GM10847 (cell line): ENCODE data around the gene NPTXR.

Source experiments
- POLR2A ChIP-seq: IDR thresholded peaks from 2 replicates; pipeline ENCODE4 v1.6.1; 2011; ENCODE audit not compliant: insufficient read length; ENCODE audit errors: extremely low read depth

NPTXR gene

DNA sequence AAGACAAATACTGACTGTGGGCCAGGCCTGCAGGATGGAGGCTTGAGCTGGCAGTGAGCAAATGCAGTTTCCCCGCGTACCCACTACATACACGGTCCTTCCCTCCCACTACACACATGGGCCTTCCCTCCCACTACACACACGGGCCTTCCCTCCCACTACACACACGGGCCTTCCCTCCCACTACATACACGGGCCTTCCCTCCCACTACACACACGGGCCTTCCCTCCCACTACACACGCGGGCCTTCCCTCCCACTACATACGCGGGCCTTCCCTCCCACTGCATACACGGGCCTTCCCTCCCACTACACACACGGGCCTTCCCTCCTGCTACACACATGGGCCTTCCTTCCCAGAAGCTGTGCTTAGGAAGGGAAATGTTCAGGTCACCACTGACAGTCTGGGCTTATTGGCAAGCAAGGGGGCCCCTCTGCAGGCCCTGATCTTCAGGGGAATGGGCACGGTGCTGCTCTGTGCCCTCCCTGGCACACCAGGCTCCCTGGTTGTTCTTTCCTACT is 60.7 kb downstream of the NPTXR start:
- no peak for TF ChIP-seq POLR2A

DNA sequence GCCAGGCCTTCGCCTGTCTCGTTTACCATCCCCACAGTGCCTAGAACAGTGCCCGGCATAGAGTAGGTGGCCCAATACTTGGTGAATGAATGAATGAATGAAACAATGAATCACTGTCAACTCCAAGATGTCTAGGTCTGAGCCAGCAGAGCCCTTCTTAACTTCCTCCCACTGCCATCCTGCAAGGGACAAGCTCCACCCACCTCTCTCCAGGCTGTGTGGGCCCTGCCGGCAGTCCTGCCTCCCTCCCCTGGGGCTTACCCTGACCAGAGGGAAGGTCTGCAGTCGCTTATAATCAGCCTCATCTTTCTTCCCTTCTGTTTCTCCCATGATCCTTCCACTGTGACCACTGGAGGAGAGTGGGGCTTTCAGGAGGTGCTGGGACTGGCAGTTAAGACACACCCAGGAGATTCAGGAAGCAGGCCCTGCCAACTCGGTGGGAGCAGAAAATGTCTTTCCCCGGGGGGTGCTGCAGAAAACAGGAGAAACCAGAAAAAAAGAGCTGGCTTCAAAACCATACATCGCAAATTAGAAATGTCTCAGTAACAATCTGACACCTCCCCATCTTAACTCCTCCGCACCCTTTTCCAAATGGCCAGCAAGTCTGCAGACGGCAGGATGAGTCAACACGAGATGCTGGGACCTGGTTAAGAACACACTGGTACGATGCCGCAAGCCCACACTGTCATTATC is 61.3 kb downstream of the NPTXR start:
- TF ChIP-seq POLR2A = no peak

DNA sequence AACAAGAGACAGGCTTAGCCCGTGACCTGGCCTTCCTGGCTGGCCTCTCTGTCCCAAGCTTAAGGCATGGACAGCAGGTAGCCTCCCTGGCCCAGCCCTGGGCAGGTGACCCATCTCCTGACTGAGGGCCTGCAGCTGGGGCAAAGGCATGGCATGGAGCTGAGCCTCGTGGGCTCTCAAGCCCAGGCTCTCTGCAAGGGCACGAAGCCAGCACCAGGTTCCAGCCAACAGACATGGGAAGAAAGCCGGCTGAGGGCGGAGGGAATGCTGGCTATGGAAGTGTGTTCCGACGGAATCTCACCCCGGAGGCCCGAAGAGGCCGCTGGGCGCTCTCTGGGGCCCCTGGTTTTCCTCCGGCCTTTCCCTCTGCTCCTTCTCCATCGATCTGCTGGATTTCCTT is 62.8 kb downstream of the NPTXR start:
- TF ChIP-seq POLR2A = no peak

DNA sequence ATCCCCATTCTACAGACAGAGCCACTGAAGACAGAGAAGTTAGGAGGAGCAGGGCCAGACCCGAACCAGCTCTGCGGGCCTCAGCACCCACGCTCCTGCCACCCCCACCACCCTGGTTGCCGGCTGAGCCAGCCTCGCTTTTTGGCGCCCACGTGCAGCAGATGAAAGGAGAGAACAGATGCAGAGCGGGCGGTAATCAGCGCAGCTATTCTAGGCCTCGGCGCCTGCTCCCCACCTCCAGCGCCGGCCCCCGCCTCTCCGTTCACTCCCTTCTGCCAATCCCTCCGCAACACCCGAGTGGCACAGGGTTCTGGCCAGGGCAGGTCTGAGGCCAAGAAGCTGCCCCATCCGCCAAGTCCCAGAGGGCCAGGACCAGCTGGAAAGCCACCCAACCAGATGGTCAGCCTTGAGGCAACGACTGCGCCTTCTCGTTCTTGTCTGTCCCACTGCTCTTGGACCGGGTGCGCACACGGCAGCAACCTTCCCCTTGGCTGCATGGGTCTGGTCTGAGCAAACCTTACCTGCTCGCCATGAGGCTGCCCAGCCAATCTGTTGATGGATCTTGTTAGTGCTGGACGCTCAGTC is 66.6 kb downstream of the NPTXR start:
- no peak for TF ChIP-seq POLR2A

DNA sequence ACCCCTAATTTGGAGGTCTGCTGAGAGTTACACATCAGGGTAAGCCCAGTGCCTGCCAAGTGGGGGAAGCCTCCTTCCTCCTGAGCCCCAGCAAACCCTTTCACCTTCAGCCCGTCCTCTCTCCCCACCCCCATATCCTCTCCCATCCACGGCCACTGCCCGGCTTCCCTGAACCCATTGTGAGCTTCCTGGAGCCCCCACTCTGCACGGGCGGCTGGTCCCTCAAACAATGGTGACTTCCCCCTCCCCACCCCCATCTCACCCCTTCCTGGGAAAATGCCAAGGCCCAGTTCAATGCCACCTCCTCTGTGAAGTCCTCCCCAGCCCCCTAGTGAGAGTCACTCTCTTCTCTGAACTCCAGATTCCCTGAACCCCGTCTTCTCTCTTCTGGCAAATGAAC is 67.7 kb downstream of the NPTXR start:
- TF ChIP-seq POLR2A = no peak

DNA sequence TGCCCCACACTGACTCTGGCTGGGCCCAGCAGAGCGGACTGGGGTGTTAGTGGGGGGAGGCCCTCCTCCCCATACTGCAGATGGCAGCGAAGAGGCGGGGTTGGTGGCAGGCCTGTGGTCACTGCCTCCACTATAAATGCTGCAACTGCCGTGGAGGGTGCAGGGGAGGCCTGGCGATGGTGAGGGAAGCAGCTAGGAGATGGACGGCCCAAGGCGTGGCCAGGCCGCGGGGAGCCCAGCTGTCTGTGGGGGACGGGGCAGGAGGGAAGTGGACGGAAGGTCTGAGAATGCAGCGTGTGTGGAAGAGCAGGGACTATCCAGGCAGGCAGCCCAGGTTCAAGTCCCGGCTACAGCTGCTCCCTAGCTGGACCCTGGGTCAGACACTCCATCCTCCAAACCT is 68.2 kb downstream of the NPTXR start:
- TF ChIP-seq POLR2A = no peak

DNA sequence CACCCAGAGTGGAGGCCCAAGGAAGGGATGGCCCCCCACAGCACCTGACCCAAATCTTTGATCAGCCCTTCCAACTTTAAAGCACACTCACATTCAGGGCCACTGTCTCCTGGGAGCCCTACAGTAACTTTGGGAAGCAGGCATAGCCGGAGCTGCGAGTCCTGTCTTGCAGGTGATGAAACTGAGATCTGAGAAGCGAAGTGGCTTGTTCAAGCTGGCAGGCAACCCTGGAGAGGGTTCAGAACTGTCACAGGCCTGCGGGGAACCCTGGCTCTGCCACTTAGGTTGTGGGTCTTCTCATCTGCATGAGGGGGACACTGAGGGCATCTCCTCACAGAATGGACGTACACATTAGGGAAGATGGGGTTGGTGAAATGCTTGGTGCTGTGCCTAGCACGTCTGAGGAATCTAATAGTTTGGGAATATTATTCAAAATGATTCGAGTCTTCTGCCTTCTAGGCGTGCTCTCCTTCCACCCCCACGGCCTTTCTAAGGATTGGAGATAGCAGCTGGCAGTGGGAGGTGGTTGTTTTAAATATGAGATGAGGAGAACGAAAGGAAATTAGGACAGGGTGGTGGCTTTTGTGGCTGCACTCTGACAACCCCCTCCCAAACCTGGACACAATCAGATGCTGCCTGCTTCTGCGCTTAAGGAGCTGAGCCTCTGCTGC is 69.2 kb downstream of the NPTXR start:
- TF ChIP-seq POLR2A = no peak

DNA sequence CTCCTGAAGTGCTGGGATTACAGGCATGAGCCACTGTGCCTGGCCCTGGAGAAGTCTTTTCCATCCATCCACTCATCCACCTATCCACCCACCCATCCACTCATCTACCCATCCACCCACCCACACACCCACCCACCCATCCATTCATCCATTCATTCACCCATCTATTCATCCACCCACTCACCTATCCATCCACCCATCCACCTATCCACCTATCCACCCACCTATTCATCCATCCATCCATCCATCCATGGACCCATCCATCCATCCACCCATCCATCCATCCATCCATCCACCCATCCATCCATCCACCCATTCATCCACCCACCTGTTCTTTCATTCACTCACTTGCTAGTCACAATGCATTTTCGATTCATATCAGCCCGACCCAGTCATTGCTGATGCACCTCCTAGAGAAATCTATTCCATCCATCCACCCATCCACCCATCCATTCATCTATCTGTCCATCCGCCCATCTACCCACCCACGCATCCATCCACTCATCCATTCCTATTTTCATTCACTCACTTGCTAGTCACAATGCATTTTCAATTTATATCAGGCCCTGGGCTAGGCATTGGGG is 70.4 kb downstream of the NPTXR start:
- no peak for TF ChIP-seq POLR2A

DNA sequence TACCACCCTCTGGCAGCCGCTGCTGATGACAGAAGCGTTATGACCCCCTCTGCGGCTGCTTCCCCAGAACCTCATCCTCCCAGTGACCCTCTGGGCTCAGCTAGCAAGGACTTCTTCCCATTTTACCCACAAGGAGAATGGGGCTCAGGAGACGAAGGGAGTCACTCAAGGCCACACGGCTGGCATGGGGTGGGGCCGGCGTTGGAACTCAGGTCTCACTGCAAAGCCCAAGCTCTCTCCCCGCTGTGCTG is 71.3 kb downstream of the NPTXR start:
- TF ChIP-seq POLR2A = no peak

DNA sequence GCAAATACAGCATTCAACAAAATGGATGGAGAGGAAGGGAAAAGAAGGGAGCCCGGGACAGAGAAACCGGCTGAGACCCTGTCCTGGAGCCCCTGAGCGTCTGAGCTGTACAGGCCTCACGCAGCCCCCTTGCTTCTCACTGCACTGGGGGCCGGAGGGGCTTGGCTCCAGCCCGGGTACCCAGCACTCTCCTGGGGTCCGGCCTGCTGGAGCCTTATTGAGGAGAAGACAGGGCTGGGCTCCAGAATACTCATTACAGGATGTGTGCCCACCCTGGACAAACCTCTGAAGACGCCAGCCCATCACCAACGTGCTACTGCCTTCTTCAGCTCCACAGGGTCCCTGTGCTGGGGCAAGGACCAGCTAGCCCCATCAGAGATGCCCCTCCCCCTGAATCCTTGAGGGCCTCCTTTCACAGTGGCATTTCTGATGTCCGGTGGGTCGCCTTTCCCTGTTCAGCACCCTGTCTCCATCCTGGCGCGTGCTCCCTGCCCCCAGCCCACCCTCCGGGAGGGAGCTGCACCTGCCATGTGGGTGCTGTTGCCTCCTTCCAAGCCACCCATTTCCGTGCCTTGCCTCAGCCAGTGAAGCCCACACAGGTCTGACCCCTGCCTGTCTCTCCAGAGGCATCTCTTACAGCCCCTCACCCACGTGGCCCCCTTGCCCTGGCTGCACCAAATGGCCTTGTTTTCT is 73.4 kb downstream of the NPTXR start:
- TF ChIP-seq POLR2A = no peak
